Neutrophil (primary cell): ENCODE data around the gene POLR2I.

Experiments used
- H3K27ac ChIP-seq: fragments of 200-600 bp; sonication (generic); 2 replicates; pipeline ENCODE4 v1.5.1; 2016; ENCODE audit warnings: mild to moderate bottlenecking, moderate library complexity
- H3K27me3 ChIP-seq: fragments of 200-600 bp; sonication (generic); 2 replicates; pipeline ENCODE4 v1.6.0; 2016; ENCODE audit warnings: mild to moderate bottlenecking
- H3K36me3 ChIP-seq: fragments of 200-600 bp; sonication (generic); 2 replicates; pipeline ENCODE4 v1.5.1; 2017
- H3K4me1 ChIP-seq, 2 experiments: fragments of 200-600 bp in 1 of 2; sonication (generic) in 1 of 2; 1 replicate in 1 of 2; 2 replicates in 1 of 2; pipeline versions ENCODE4 v1.5.1 to v1.6.1; 2013 to 2016; ENCODE audit warnings: low read depth in 1 of 2, low read length in 1 of 2, mild to moderate bottlenecking in 1 of 2, moderate library complexity in 1 of 2; ENCODE audit not compliant: control insufficient read depth in 1 of 2, insufficient read depth in 1 of 2
- H3K4me3 ChIP-seq, 2 experiments: fragments of 200-600 bp in 1 of 2; sonication (generic) in 1 of 2; 1 replicate in 1 of 2; 2 replicates in 1 of 2; pipeline ENCODE4 v1.5.1; 2013 to 2016; ENCODE audit warnings: low read depth in 1 of 2, low read length in 1 of 2, mild to moderate bottlenecking in 1 of 2, moderate library complexity in 1 of 2
- H3K9me3 ChIP-seq: fragments of 200-600 bp; sonication (generic); 2 replicates; pipeline ENCODE4 v1.5.1; 2016
- TF ChIP-seq, protein P1 (sequence below): fragments of 200-600 bp; sonication (generic); IDR thresholded peaks from 2 replicates; pipeline ENCODE4 v1.5.1; 2016; ENCODE audit warnings: antibody characterized with exemption

The POLR2I gene

DNA sequence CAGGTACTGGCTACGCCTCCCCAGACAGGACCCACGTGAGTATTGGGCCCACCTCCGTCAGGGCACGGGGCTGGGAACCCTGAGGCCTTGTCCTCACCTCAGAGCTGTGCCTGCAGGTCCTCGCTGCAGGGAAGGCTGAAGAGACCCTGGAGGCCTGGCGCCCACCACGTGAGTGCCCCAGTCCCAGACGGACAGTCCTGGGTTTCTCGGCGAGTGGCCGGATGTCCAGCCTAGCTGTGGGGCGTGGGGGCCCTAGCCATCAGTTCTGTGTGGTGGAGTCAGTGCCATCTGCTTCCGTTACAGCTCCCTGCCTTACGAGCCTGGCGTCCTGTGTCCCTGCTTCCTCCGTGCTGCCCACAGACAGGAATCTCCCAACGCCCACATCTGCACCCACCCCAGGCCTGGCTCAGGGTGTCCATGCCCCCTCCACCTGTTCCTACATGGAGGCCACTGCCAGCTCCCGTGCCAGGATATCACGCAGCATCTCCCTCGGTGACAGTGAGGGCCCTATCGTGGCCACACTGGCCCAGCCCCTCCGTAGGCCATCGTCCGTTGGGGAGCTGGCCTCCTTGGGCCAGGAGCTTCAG is 11.5 kb downstream of the POLR2I start:
- Histone ChIP-seq H3K4me3 (no peak overlapping the region), H3K27ac (no peak overlapping the region), H3K27me3 (no peaks in the 10 kb centered on the region), H3K9me3 (no peaks in the 10 kb centered on the region), H3K4me1 (peaks cover 0 to 10% of the 10 kb centered on the region in 2 experiments), H3K36me3 (peaks cover 72% of the 10 kb centered on the region)
- TF ChIP-seq, protein P1, sequence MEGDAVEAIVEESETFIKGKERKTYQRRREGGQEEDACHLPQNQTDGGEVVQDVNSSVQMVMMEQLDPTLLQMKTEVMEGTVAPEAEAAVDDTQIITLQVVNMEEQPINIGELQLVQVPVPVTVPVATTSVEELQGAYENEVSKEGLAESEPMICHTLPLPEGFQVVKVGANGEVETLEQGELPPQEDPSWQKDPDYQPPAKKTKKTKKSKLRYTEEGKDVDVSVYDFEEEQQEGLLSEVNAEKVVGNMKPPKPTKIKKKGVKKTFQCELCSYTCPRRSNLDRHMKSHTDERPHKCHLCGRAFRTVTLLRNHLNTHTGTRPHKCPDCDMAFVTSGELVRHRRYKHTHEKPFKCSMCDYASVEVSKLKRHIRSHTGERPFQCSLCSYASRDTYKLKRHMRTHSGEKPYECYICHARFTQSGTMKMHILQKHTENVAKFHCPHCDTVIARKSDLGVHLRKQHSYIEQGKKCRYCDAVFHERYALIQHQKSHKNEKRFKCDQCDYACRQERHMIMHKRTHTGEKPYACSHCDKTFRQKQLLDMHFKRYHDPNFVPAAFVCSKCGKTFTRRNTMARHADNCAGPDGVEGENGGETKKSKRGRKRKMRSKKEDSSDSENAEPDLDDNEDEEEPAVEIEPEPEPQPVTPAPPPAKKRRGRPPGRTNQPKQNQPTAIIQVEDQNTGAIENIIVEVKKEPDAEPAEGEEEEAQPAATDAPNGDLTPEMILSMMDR: no peak

DNA sequence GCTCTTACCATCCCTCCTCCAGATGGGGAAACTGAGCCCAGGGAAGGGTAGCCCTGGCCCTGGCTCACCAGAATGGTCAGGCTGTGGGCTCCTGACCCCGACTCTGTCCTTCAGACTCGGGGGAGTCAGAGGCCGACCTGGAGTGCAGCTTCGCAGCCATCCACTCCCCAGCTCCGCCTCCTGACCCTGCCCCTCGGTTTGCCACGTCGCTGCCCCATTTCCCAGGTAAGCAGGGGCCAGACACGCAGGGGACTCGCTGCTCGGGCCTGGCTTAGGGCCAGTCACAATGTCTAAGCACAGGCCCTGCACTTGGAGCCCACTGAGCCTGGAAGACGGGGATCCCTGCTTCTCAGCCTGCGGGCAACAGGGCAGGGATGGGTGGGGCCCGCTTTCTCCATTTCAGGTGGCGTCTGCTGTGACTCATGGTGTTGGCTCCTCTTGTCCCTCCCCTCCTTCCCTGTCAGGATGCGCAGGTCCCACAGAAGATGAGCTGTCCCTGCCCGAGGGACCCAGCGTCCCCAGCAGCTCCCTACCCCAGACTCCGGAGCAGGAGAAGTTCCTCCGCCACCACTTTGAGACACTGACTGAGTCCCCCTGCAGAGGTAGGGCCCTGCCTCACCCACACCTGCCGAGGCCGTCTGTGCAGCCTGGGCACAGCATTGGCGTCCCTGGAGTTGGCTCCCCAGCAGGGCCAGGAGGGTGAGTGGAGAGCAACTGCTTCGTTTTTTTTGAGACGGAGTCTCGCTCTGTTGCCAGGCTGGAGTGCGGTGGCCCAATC is 12.9 kb downstream of the POLR2I start:
- TF ChIP-seq, protein P1: no peak

DNA sequence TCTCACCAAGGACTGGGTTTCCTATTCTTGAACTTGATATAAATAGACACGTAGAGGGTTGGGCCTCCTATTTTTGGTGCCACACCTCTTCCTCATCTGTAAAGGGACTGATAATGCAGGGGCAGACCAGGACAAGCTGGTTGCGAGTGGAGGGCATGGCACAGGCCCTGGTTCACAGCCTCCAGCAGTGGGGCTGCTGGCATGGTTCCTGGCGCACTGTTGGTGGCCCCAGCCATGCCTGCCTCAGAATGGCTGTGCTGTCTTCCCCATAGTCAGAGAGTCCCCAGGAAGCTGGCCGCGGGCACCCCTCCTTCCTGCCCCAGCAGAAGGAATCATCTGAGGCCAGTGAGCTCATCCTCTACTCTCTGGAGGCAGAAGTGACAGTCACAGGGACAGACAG is 14.2 kb downstream of the POLR2I start:
- H3K27me3 ChIP-seq: no peaks in the 10 kb centered on the region
- H3K36me3 ChIP-seq: peaks cover 83% of the 10 kb centered on the region
- H3K9me3 ChIP-seq: no peaks in the 10 kb centered on the region
- no peak overlapping the region for H3K27ac ChIP-seq
- H3K4me3 ChIP-seq: no peak overlapping the region
- H3K4me1 ChIP-seq: no peaks in the 10 kb centered on the region
- TF ChIP-seq, protein P1: no peak

More for the DNA sequence above, 12.9 kb downstream of the POLR2I start:
- H3K27ac ChIP-seq: no peak overlapping the region
- no peaks in the 10 kb centered on the region for H3K9me3 ChIP-seq
- H3K4me1 ChIP-seq: peaks cover 0 to 3% of the 10 kb centered on the region in 2 experiments
- peaks cover 78% of the 10 kb centered on the region for H3K36me3 ChIP-seq
- H3K27me3 ChIP-seq: no peaks in the 10 kb centered on the region
- H3K4me3 ChIP-seq: no peak overlapping the region

DNA sequence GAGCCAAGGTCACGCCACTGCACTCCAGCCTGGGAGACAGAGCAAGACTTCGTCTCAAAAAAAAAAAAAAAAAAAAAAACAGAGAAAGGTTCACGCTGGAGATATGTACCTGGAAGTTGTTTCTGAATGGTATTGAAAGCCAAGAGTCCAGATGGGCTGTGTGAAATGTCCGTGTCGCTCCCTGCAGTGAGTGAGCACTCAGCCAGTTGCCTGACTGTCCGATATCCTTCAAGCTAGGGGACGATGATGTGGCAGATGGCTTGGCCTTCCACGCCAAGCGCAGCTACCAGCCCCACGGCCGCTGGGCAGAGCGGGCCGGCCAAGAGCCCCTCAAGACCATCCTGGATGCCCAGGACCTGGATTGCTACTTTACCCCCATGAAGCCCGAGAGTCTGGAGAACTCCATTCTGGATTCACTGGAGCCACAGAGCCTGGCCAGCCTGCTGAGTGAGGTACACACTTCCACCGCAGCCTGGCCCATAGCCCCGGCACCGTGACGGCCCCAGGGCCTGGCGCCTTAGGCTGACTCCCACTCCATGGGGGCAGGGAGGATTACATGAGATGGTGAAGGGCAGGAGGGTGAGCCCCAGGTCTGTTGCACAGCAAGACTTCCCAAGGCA is 15.4 kb downstream of the POLR2I start:
- peaks cover 76% of the 10 kb centered on the region for H3K36me3 ChIP-seq
- no peak overlapping the region for H3K27ac ChIP-seq
- no peak overlapping the region for H3K4me3 ChIP-seq
- H3K27me3 ChIP-seq: no peaks in the 10 kb centered on the region
- TF ChIP-seq, protein P1: no peak
- H3K9me3 ChIP-seq: no peaks in the 10 kb centered on the region
- H3K4me1 ChIP-seq: no peaks in the 10 kb centered on the region

DNA sequence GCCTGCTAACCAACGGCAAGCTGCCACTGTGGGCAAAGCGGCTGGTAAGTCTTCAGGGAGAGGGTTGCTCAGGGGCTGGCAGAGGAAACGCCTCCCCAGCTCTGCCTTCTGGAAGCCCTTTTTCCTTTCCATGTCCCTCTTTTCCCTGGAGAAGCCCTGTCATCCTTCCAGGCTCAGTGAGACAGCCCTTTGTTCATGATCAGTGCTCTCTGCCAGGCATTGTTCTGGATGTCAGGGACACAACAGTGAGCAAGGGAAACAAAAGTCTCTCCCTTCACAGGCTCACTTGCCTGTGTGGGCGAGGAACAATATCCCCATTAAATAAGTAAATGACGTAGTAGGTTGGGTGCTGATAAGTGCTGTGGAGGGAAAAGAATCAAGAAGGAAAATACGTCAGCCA is 17.6 kb downstream of the POLR2I start:
- Histone ChIP-seq H3K27me3 (no peaks in the 10 kb centered on the region), H3K36me3 (peaks cover 74% of the 10 kb centered on the region), H3K27ac (no peak overlapping the region), H3K9me3 (no peaks in the 10 kb centered on the region), H3K4me1 (no peaks in the 10 kb centered on the region), H3K4me3 (no peak overlapping the region)
- TF ChIP-seq, protein P1: no peak
